ENCODE data around the gene IFT27. TPM values are rescaled to one million over a fixed set of nuclear protein-coding genes. Genes with fewer than 3 reads are reported as not detected.

The IFT27 gene
- polyA plus RNA-seq, 1 experiment, result 23.0 TPM

DNA sequence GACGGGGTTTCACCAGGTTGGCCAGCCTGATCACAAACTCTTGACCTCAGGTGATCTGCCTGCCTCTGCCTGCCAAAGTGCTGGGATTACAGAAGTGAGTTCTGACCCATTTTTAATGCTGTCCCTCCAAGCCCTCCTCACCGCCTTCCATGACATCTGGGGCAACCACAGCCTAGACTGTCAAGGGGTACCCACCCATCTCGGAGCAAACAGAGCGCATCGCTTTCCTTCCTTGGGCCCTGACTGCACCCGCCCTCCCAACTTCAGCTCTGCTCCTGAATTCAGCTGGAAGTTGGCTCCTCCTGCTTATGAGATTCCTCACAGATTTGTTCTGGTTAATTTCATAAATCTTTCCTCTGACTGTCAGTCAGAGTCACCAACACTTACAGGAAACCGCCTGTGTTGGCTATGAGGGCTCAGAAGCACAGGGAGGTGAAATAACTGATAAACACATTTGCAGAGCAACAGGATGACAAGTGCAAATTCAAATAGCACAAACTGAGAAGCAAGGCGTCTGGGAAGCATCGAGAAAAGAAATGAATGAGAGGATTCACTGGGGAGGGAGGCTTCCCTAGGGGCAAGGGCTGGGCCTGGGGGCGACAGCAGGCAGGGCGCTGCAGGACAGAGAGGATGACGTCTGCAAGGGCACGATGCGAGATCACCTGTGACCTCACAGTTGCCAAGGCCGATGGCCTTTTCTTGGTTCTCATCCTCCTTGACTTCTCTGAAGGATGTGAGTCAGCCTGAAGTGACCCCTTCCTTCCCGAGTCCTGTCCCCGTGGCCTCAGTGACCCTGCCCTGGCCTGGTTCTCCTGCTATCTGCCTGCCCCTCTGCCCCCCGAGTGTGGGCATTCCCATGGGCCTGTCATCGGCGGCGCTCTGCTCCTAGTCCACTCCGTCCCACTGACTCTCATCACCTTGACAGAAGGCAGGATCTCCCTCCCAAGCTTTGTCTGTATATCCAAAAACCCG, 6.1 kb downstream of the IFT27 start:
- DNase-seq (ENCODE audit: low read depth), result no peak
- ChIA-PET CTCF (interaction anchor here (7.0 kb wide), 1 partner anchor 12 kb away, joined by 33 read pairs; no protein-coding TSS in a partner anchor), POLR2A (no interaction called here)
- TF ChIP-seq, protein P1, sequence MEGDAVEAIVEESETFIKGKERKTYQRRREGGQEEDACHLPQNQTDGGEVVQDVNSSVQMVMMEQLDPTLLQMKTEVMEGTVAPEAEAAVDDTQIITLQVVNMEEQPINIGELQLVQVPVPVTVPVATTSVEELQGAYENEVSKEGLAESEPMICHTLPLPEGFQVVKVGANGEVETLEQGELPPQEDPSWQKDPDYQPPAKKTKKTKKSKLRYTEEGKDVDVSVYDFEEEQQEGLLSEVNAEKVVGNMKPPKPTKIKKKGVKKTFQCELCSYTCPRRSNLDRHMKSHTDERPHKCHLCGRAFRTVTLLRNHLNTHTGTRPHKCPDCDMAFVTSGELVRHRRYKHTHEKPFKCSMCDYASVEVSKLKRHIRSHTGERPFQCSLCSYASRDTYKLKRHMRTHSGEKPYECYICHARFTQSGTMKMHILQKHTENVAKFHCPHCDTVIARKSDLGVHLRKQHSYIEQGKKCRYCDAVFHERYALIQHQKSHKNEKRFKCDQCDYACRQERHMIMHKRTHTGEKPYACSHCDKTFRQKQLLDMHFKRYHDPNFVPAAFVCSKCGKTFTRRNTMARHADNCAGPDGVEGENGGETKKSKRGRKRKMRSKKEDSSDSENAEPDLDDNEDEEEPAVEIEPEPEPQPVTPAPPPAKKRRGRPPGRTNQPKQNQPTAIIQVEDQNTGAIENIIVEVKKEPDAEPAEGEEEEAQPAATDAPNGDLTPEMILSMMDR (IDR thresholded peaks at IDR 0.05; ENCODE audit: insufficient read depth, low read depth, low read length), result no peak
- Histone ChIP-seq H3K27me3 (ENCODE audit: control insufficient read depth, insufficient read depth, low read length) (no peaks in the 10 kb centered on the region), H3K4me3 (ENCODE audit: low read depth, low read length) (no peak overlapping the region), H3K36me3 (ENCODE audit: control insufficient read depth, insufficient read depth, low read length) (no peaks in the 10 kb centered on the region; the same call in none of the 2 replicates)

DNA sequence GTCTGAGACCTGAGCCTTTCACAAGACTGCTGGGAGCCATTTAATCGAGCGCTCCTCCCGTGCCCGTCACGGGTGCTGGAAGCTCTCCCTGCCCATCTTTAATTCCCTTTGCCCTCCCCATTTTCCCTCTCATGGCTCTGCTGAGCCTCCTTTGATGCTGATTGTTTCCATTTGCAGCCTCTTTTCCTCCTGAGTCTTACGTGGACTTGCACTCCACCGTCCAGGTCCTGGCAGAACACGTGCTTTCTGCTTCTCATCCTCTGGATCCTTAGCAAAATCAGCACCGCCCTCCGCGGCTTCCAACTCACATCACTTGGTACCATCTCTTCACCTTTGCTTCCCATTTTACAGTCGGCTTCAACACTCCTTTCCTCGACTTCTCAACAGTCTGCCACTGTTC, 7.3 kb downstream of the IFT27 start:
- ChIA-PET POLR2A (no interaction called here), CTCF (interaction anchor here (7.0 kb wide), 1 partner anchor 11 kb away, joined by 33 read pairs; no protein-coding TSS in a partner anchor)

DNA sequence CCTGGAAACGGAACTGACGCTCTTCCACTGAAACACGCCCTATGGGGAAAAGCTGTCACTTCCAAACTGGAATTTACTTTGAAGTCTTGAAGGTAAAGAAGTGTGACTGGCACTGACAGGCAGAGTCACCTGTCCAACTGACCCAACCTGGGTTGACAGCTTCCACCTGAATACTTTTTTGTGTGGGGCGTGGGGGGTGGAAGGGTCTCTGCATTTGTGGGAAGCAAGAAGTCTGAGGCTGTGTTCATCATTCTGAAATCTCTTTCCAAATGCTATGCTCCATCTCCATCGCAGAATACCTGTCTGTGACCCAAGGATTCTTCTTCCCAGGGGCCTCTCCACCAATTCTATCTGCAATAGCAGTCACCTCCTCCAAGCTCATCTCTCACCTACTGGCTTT, 7.8 kb downstream of the IFT27 start:
- peaks cover 1% of the 10 kb centered on the region for H3K36me3 ChIP-seq (ENCODE audit: control insufficient read depth, insufficient read depth, low read length)
- H3K27me3 ChIP-seq (ENCODE audit: control insufficient read depth, insufficient read depth, low read length), result no peaks in the 10 kb centered on the region
- H3K4me3 ChIP-seq (ENCODE audit: low read depth, low read length), result no peak overlapping the region
- POLR2A ChIA-PET, result no interaction called here
- CTCF ChIA-PET, result interaction anchor here (7.0 kb wide), 1 partner anchor 11 kb away, joined by 33 read pairs; no protein-coding TSS in a partner anchor
- TF ChIP-seq, protein P1 (IDR thresholded peaks at IDR 0.05; ENCODE audit: insufficient read depth, low read depth, low read length), result no peak
- DNase-seq (ENCODE audit: low read depth), result no peak

More for the DNA sequence above, 7.3 kb downstream of the IFT27 start:
- H3K36me3 ChIP-seq (ENCODE audit: control insufficient read depth, insufficient read depth, low read length), result no peaks in the 10 kb centered on the region; the same call in none of the 2 replicates
- DNase-seq (ENCODE audit: low read depth), result no peak
- H3K27me3 ChIP-seq (ENCODE audit: control insufficient read depth, insufficient read depth, low read length), result no peaks in the 10 kb centered on the region
- TF ChIP-seq, protein P1 (IDR thresholded peaks at IDR 0.05; ENCODE audit: insufficient read depth, low read depth, low read length), result no peak
- no peak overlapping the region for H3K4me3 ChIP-seq (ENCODE audit: low read depth, low read length)

DNA sequence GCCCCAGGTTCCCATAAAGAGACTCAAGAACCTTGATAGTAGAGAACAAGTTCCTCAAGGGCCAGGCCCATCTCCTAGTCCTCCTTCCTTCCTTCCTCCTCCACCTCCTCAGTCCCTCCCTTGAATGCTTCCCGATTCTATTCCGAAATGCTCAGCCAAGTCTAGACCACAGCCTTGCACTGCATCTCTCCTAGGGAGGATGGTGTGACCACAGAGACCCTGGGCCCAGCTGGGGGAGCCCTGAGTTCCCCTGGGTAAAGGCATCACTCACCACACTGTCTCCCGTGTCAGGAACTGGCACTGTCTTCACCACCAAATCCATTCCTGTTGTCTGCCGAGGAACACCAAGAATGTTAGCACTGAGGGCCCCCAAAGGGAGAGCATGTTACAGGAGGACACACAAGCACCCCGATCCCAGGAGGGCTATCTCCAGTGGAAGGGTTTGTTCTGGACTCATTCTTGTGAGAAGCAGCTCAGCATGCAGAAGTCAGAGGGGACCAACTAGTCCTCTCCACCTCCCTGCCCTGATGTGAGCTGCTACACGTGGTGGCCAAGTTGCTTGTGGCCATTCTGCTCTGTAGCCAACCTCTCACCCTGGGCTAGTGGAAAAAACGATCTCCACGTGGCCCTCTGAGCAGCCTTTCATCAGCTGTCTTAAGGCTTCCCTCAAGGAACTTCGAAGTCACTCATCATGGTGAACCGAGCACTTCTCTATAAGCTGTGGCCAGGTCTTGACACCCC, 8.7 kb downstream of the IFT27 start:
- Histone ChIP-seq H3K4me3 (ENCODE audit: low read depth, low read length) (no peak overlapping the region), H3K27me3 (ENCODE audit: control insufficient read depth, insufficient read depth, low read length) (no peaks in the 10 kb centered on the region), H3K36me3 (ENCODE audit: control insufficient read depth, insufficient read depth, low read length) (peaks cover 1% of the 10 kb centered on the region)
- TF ChIP-seq, protein P1 (IDR thresholded peaks at IDR 0.05; ENCODE audit: insufficient read depth, low read depth, low read length), result no peak
- ChIA-PET CTCF (interaction anchor here (2.2 to 7.0 kb wide), 2 partner anchors 10 to 14 kb away, joined by 11 to 33 read pairs; no protein-coding TSS in a partner anchor), POLR2A (no interaction called here)
- no peak for DNase-seq (ENCODE audit: low read depth)
